Fibroblast of mammary gland (primary cell): Measurements from ENCODE around the gene ABCA4.
"Not testable (repeated sequence)": the region's sequence is repeated elsewhere in the genome, so short reads cannot be mapped to it uniquely, and the experiment has no call there.

ENCODE experiments used
- DNase-seq: peaks from one replicate; pipeline ENCODE4 v3.0.0-alpha.2; 2010; ENCODE audit warnings: low read depth
- H3K4me3 ChIP-seq: 2 replicates; pipeline ENCODE4 v1.5.1; 2011; ENCODE audit warnings: low read depth, mild to moderate bottlenecking, low read length, moderate library complexity; ENCODE audit not compliant: control insufficient read depth
- CTCF ChIP-seq: conservative IDR thresholded peaks from 2 replicates; pipeline ENCODE4 v1.5.1; 2011; ENCODE audit warnings: low read depth, low read length, inconsistent platforms; ENCODE audit not compliant: control insufficient read depth, insufficient read depth

The ABCA4 gene

DNA sequence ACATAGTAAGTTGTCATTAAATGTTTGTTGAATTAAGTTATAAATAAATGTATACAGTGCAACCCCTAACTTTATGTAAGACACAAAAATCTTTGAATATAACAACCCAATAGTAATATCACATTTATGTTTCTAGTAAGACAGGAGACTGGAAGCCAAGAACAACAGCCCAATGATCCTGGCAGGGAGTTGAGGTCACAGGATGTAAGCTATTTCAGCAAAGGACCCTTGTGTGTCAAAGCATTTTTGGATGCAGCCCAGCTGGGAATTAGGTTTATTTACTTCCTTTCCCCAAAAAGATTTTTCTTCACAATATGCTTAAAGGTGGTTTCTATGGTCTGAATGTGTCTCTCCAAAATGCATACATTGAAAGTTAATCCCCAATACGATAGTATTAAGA is 34.0 kb upstream of the ABCA4 start:
- no peak for TF ChIP-seq CTCF
- peak; percentile 26 for DNase-seq
- H3K4me3 ChIP-seq: no peak overlapping the region

GRCh38 chr1:94153133-94153532 is 32.2 kb upstream of the ABCA4 start:
- TF ChIP-seq CTCF: no peak
- no peak overlapping the region for H3K4me3 ChIP-seq
- DNase-seq: no peak

DNA sequence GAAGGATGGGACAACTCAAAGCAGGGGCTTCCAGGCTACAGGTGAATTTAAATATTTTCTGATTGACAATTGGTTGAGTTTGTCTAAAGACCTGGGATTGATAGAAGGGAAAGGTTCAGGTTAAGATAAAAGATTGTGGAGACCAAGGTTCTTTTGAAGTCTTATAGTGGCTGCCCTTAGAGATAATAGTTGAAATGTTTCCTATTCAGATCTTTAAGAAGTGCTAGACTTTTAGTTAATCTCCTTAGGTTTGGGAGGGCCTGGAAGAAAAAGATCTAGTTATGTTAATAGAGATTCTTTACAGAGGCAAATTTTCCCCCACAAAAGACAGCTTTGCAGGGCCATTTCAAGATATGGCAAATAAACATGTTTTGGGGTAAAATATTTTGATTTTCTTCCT is 28.2 kb upstream of the ABCA4 start:
- not testable (repeated sequence) for DNase-seq, H3K4me3 ChIP-seq

- H3K4me3 ChIP-seq: no peak overlapping the region
- no peak for TF ChIP-seq CTCF
- DNase-seq: no peak
Measured at GRCh38 chr1:94146273-94146672, 25.3 kb upstream of the ABCA4 start.

DNA sequence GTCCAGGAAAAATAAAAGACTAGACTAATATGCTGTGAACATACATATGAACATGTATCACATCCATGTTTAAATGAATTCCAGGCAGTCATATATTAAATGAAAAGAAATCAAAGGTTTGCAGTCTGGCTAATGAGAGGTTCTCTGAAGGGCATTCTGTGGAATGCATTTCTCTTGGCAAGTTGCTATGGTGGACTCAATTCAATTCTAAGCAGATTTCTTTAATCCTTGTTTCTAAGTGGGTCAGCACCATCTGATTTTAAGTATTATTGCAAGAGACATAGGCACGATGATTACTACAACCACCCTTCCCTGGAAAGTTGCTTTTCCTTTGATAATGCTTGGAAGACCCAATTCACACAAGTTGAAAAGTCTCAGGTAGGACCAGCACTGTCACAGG is 23.9 kb upstream of the ABCA4 start:
- TF ChIP-seq CTCF: no peak
- H3K4me3 ChIP-seq: no peak overlapping the region
- DNase-seq: no peak

- no peak for TF ChIP-seq CTCF
- no peak overlapping the region for H3K4me3 ChIP-seq
- DNase-seq: no peak
Measured at GRCh38 chr1:94143809-94144176, 22.8 kb upstream of the ABCA4 start.

- no peak for DNase-seq
- TF ChIP-seq CTCF: no peak
- no peak overlapping the region for H3K4me3 ChIP-seq
Measured at GRCh38 chr1:94143173-94143808, 22.3 kb upstream of the ABCA4 start.
